Panc1 (cell line): ENCODE results near the gene RGS13. TPM values are rescaled to one million over a fixed set of nuclear protein-coding genes. Genes with fewer than 3 reads are reported as not detected.

Experiments used
- ATAC-seq: fragments of 200-7000 bp; cut with Tn5 transposase; 2 replicates; pipeline ENCODE4 v1.9.1; 2020; ENCODE audit warnings: mild to moderate bottlenecking, moderate library complexity
- BruUV-seq: library from RNA; stranded (reverse); fragments of 400-500 nt; replicated peaks from 2 replicates; lab custom pipeline; 2021; lab: Mats Ljungman, UMichigan
- CTCF ChIA-PET: fragments of 300-600 bp; sonication (Branson Sonifier 250); formaldehyde crosslinking; loops from one replicate; lab custom pipeline; 2022; ENCODE audit warnings: antibody characterized with exemption; lab: Charles Lee
- POLR2A ChIA-PET: fragments of 300-600 bp; sonication (Branson Sonifier 250); formaldehyde crosslinking; loops from one replicate; lab custom pipeline; 2022; ENCODE audit warnings: antibody characterized with exemption; lab: Charles Lee
- DNase-seq: peaks from one replicate; pipeline ENCODE4 v3.0.0-alpha.2; 2010; ENCODE audit warnings: low read depth, low spot score
- H3K27ac ChIP-seq: 2 replicates; pipeline ENCODE4 v1.5.1; 2011; ENCODE audit warnings: mild to moderate bottlenecking, low read length, inconsistent platforms
- H3K27me3 ChIP-seq: fragments of 200-500 bp; sonication (Bioruptor generic); 2 replicates; pipeline ENCODE4 v1.6.0; 2014; ENCODE audit warnings: low read length, inconsistent platforms; ENCODE audit not compliant: control insufficient read depth, insufficient read depth
- H3K36me3 ChIP-seq: fragments of 200-500 bp; sonication (Bioruptor generic); 2 replicates; pipeline ENCODE4 v1.5.1; 2014; ENCODE audit warnings: inconsistent platforms, mild to moderate bottlenecking, low read length, moderate library complexity; ENCODE audit not compliant: control insufficient read depth, insufficient read depth
- H3K4me1 ChIP-seq: 2 replicates; pipeline ENCODE4 v1.5.1; 2011; ENCODE audit warnings: inconsistent platforms, mild to moderate bottlenecking, low read length, moderate library complexity; ENCODE audit not compliant: control insufficient read depth, insufficient read depth
- H3K4me3 ChIP-seq, 2 experiments: 2 replicates each; pipeline ENCODE4 v1.5.1; 2011 to 2012; ENCODE audit warnings: low read depth in 2 of 2, low read length in 2 of 2, mild to moderate bottlenecking in 2 of 2, inconsistent platforms in 1 of 2, moderate library complexity in 1 of 2
- H3K9me3 ChIP-seq: fragments of 200-500 bp; sonication (Bioruptor generic); 2 replicates; pipeline ENCODE4 v1.5.1; 2014; ENCODE audit warnings: low read depth, mild to moderate bottlenecking, inconsistent platforms, low read length, moderate library complexity; ENCODE audit not compliant: control insufficient read depth, insufficient read depth
- POLR2AphosphoS5 ChIP-seq: IDR thresholded peaks from 2 replicates; pipeline ENCODE4 v1.6.1; 2012; ENCODE audit warnings: mild to moderate bottlenecking, low read depth, low read length, moderate library complexity
- SIN3A ChIP-seq: IDR thresholded peaks from 2 replicates; pipeline ENCODE4 v1.6.1; 2012; ENCODE audit warnings: low read depth, mild to moderate bottlenecking, low read length, moderate library complexity, borderline replicate concordance; ENCODE audit not compliant: insufficient read depth
- TCF7L2 ChIP-seq: IDR thresholded peaks from 2 replicates; pipeline ENCODE4 v1.6.1; 2011; ENCODE audit warnings: mild to moderate bottlenecking, low read depth, low read length, inconsistent platforms
- in situ Hi-C: cut with HindIII; loops from 2 replicates; pipeline ENCODE4 v1.10.0; 2016; ENCODE audit warnings: low sequenced_read_pairs, low pct_unique_long_range_greater_than_20kb
- intact Hi-C: fragments of 100-400 bp; cut with micrococcal nuclease; formaldehyde crosslinking; loops from one replicate; pipeline ENCODE4 v1.10.0; 2022; ENCODE audit not compliant: unreplicated experiment
- total RNA-seq: library from RNA; stranded (reverse); gene quantifications from one replicate; pipeline ENCODE4 v1.2.1, GENCODE V29; 2021; ENCODE audit not compliant: unreplicated experiment
- TF ChIP-seq, protein P1 (sequence below), 2 experiments: IDR thresholded peaks; 2 replicates each; pipeline ENCODE4 v1.6.1; 2011 to 2012; ENCODE audit warnings: low read depth in 2 of 2, control low read depth in 1 of 2, low read length in 1 of 2, mild to moderate bottlenecking in 1 of 2, moderate library complexity in 1 of 2; ENCODE audit not compliant: insufficient read depth in 1 of 2
- TF ChIP-seq, protein P2 (sequence below): fragments of 450-650 bp; IDR thresholded peaks from 2 replicates; pipeline ENCODE4 v1.5.1; 2017; ENCODE audit warnings: mild to moderate bottlenecking

The RGS13 gene
- total RNA-seq, 1 experiment from 2014 or later: not detected

DNA sequence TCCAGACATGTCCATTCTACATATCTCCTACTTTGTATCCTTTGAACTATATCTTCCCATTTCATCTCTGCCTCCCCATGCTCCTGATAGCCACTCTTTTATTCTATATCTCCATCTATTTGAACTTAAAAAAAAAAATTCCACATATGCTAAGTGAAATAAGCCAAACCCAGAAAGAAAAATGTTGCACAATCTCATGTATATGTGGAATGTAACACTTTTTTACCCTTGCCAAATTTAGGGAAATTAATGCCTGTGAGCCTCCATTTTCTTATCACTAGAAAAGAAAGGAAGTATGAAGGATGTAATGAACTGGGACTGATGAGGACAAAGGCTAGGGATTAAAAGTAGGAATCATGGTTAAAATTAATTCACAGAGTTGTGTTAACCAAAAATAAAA, 53.5 kb downstream of the RGS13 start:
- no peak overlapping the region for H3K4me3 ChIP-seq
- no peaks in the 10 kb centered on the region for H3K9me3 ChIP-seq
- no peaks in the 10 kb centered on the region for H3K4me1 ChIP-seq
- no peak for ATAC-seq
- intact Hi-C loops (no loop called here), in situ Hi-C loops (no loop called here)
- ChIA-PET CTCF (no interaction called here), POLR2A (no interaction called here)
- no TSS peak for BruUV-seq
- no peak for DNase-seq
- TF ChIP-seq, protein P1, sequence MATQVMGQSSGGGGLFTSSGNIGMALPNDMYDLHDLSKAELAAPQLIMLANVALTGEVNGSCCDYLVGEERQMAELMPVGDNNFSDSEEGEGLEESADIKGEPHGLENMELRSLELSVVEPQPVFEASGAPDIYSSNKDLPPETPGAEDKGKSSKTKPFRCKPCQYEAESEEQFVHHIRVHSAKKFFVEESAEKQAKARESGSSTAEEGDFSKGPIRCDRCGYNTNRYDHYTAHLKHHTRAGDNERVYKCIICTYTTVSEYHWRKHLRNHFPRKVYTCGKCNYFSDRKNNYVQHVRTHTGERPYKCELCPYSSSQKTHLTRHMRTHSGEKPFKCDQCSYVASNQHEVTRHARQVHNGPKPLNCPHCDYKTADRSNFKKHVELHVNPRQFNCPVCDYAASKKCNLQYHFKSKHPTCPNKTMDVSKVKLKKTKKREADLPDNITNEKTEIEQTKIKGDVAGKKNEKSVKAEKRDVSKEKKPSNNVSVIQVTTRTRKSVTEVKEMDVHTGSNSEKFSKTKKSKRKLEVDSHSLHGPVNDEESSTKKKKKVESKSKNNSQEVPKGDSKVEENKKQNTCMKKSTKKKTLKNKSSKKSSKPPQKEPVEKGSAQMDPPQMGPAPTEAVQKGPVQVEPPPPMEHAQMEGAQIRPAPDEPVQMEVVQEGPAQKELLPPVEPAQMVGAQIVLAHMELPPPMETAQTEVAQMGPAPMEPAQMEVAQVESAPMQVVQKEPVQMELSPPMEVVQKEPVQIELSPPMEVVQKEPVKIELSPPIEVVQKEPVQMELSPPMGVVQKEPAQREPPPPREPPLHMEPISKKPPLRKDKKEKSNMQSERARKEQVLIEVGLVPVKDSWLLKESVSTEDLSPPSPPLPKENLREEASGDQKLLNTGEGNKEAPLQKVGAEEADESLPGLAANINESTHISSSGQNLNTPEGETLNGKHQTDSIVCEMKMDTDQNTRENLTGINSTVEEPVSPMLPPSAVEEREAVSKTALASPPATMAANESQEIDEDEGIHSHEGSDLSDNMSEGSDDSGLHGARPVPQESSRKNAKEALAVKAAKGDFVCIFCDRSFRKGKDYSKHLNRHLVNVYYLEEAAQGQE (IDR thresholded peaks at IDR 0.05; ENCODE audit: insufficient read depth in 1 of 2, low read depth in 2 of 2, low read length in 1 of 2): no peak
- TF ChIP-seq SIN3A (no peak), TCF7L2 (no peak), POLR2AphosphoS5 (no peak)
- TF ChIP-seq, protein P2, sequence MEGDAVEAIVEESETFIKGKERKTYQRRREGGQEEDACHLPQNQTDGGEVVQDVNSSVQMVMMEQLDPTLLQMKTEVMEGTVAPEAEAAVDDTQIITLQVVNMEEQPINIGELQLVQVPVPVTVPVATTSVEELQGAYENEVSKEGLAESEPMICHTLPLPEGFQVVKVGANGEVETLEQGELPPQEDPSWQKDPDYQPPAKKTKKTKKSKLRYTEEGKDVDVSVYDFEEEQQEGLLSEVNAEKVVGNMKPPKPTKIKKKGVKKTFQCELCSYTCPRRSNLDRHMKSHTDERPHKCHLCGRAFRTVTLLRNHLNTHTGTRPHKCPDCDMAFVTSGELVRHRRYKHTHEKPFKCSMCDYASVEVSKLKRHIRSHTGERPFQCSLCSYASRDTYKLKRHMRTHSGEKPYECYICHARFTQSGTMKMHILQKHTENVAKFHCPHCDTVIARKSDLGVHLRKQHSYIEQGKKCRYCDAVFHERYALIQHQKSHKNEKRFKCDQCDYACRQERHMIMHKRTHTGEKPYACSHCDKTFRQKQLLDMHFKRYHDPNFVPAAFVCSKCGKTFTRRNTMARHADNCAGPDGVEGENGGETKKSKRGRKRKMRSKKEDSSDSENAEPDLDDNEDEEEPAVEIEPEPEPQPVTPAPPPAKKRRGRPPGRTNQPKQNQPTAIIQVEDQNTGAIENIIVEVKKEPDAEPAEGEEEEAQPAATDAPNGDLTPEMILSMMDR: no peak
- H3K27ac ChIP-seq: no peak overlapping the region
- H3K27me3 ChIP-seq: no peaks in the 10 kb centered on the region
- no peaks in the 10 kb centered on the region for H3K36me3 ChIP-seq

DNA sequence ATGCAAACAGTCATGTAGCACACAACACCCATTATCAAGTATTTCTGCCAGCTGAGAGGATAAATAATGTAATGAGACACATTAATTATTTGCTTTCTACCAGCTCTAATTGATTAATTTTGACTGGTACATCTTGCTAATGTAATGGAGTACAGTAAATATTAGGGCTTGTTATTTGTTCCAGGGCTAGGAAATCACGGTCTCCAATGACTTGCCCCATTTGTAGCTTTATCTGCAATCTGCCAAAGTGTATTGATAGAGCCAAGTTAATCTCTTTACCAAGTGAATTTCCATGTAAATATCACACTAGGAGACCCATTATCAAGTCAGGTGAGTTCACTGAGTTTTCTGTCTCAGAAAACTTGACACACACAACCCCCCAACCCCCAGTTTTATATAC, 55.1 kb downstream of the RGS13 start:
- no peak for DNase-seq
- no peak for TF ChIP-seq SIN3A
- no peak for TF ChIP-seq TCF7L2
- TF ChIP-seq POLR2AphosphoS5: no peak
- TF ChIP-seq, protein P2: no peak
- TF ChIP-seq, protein P1 (IDR thresholded peaks at IDR 0.05; ENCODE audit: insufficient read depth in 1 of 2, low read depth in 2 of 2, low read length in 1 of 2): no peak
- no peak overlapping the region for H3K4me3 ChIP-seq
- H3K27ac ChIP-seq: no peak overlapping the region
- BruUV-seq: no TSS peak
- H3K27me3 ChIP-seq: no peaks in the 10 kb centered on the region
- no peaks in the 10 kb centered on the region for H3K4me1 ChIP-seq
- H3K36me3 ChIP-seq: no peaks in the 10 kb centered on the region
- ChIA-PET POLR2A (no interaction called here), CTCF (no interaction called here)
- in situ Hi-C loops (no loop called here), intact Hi-C loops (no loop called here)
- H3K9me3 ChIP-seq: no peaks in the 10 kb centered on the region
- ATAC-seq: no peak
